Adrenal gland (tissue), 5 donors: ENCODE data around the gene BBS9.

Experiments used
- CTCF ChIP-seq, 6 experiments: fragments of 450-650 bp in 4 of 6; fragments of 200-600 bp in 2 of 6; sonication (generic) in 1 of 6; IDR thresholded peaks; 1 replicate in 5 of 6; 2 replicates in 1 of 6; pipeline versions ENCODE4 v1.5.1 to v1.8.0; 2016 to 2021; ENCODE audit warnings: antibody characterized with exemption in 6 of 6, mild to moderate bottlenecking in 2 of 6, moderate library complexity in 1 of 6
- POLR2A ChIP-seq, 2 donors: fragments of 450-650 bp; IDR thresholded peaks; one replicate each; pipeline ENCODE4 v1.6.1; 2017; ENCODE audit warnings: antibody characterized with exemption in 2 of 2, mild to moderate bottlenecking in 2 of 2, moderate library complexity in 1 of 2
- donor health status: DM: no; HTN: no; CAD: no.

DNA sequence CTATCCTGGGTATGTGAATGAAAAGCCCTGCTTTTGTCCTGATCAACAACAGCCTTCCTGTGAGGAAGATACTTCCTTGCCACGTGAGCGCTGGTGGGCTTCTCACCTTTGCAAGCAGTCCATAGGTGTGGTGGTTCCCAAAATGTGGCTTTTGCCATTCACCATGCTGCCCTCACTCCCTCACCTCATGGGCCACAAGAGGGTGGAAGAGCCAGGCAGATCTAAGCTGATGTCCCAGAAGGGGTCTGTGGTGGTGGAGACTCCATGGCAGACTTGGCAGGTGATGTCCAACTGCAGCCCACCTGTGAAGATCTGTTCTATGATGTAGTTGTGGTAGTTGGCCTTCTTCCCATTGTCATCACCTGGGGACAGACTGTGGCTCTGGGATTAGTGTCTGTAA is 147.4 kb downstream of the BBS9 start:
- TF ChIP-seq POLR2A (IDR thresholded peaks at IDR 0.05) (no peak), CTCF (IDR thresholded peaks at IDR 0.05) (no peak)
